Stimulated activated CD4-positive, alpha-beta T cell treated with anti-CD3 and anti-CD28 coated beads, Interleukin-2, amount 100 ng/mL, for 48 hours (primary cell): Measurements from ENCODE around the gene AMELX.

Experiments
- DNase-seq, 2 donors: peaks; one replicate each; pipeline ENCODE4 v3.0.0-alpha.2; 2020

Gene AMELX

DNA sequence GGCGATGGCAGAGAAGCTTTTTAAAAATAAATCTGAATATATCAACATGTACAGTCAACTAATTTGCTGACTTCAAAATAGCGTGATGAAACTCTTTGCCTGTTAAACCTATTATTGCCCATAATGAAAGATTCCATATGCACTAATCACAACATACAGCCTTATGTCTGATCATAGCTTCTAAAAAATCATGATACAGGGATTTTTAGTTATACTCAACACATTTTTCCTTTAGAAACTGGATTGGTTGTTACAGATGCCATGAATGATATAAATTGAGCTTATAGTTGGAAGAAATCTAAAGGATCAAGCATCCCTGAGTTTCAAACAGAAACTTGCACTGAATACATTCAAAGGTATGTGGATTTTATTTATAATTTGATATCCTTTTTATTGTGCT lies at the start of gene AMELX:
AMELX (plus strand) TSS at position 301 of the 400 bp plus-strand sequence. CDS start 1,376 bp downstream, outside the sequence.
- DNase-seq = no peak

DNA sequence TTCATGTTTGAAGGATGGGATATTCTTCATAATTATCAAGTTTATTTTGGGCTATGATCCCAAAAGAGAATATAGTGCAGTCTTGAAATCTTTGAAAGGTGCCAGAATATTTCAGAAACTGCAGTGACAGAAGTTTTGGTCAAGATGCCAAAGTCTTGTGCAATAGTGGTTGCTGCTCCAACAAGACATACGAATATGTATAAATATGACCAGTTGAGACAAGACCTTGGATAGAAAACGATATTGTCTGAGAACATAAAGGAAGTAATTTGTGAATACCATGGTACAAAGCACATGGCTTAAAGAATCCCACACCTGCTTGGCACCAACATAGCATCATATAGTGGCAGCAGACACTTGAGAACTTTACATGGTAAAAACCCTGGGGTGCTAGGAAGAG lies 48.6 kb upstream of the AMELX start:
- no peak for DNase-seq

DNA sequence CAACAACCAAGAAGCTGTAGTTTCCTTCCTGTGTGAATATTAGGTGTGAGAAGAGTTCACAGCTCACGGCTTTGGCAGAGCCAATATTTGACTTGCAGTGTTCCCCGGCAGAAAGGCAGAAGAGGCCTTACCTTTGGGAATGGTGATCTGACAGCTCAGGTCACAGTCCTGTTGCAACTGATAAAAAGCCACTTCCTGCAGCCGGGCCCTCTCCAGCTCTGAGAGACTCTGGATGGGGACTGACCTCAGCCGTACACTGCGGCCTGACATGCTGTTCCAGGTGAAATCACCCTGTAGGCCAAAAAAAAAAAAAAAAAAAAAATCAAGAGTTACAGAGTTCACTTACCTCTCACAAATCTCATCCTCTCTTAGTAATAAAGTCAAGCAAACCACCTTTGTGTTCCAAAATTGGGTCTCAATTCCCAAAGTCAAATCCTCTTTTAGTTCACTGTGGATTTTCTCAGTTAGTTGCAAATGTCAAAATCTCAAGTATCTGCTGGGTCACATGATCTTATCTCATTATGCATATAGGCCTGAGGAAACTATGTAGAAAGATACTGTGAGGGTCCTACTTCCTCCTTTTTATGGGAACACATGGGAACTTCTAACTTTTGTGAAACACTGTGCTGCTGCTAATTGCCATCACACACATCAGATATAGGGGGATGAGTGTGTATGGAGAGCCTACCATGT lies 38.6 kb upstream of the AMELX start:
- no peak for DNase-seq

DNA sequence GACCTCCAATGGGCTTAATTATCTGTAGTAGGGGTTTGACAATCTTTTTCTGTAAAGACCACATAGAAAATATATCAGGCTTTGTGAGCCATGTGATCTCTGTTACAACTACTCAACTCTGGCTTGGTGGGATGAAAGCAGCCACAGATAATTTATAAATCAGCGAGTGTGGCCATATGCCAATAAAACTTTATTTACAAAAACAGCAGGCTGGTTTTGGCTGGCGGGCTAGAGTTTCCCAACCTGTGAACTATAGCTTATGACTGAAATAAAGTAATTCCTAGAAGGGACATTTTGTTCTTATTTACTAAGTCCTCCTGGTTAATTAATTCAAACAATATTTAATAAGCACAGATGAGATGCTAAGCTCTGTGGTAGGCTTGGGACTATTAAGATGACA lies 35.9 kb upstream of the AMELX start:
- DNase-seq = no peak

DNA sequence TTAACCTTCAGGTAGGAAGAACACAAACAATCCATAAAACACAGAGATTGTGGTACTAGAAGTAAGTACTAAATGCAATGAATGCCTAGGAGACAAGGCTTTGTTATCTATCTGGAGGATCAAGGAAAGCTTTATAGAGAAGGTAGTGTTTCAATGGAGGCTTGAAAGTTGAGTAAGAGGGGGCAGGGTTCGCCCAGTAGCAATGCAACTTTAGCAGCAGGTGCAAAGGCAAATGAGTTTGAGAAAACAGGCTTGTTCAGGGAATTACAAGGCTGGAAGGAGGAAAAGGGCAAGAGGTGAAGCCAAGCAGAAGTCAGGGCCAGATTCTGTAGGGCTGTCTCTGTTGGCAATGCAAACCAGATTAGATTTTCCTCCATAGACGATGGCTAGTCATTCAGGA lies 35.5 kb upstream of the AMELX start:
- DNase-seq = no peak

DNA sequence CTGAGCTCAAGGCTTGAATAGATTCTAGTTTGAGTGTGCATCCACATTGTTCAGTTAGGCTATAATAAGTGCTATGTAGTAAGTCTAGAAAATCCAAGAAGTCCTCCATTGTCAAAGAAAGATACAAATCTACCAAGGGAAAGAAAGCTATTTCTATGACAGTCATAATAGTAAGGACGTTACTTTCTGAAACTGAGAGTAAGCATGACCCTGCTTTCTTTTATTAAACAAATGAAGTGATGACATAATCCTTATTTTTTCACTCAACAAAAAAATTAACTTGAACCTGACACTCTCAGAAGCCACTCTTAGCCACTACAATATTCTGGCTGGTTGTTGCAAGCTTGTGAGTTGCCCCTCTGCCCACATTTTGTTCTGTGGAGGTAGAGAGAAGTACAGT lies 33.8 kb upstream of the AMELX start:
- no peak for DNase-seq

DNA sequence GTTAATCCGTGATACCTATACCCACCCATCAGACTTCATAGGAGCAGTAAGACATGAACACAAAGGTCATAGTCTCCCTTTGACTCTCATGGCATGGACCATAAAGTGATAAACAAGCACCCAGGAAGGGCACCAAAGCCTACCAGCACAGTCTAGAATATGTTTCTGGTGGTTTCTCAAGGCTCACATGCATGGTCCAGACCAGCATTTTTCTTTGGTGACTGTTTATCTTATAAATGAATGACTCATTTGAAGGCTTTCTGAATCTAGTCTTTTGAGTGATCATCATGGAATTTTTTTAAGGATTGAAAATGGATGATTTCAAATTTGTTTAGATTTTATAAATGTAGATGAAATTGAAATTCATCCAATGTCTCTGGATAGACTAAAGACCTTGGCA lies 32.0 kb upstream of the AMELX start:
- DNase-seq = no peak

DNA sequence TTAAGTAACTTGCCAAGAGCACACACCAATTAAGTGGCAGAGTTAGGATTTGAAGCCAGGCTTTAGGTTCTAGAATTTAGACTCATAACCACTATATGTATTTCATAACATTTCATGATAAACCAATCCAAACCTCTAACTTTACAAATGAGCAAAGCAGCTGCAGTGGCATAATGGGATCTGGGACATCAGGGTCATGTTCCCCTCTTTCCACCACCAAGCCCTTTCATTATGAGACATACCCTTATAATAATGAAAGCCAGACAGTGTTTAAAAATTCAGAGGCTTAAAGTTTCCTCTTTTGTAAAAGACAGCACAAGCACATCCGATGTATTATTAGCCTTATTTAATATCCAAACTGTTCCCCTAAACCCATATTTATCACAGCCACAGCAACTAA lies 28.3 kb upstream of the AMELX start:
- no peak for DNase-seq

DNA sequence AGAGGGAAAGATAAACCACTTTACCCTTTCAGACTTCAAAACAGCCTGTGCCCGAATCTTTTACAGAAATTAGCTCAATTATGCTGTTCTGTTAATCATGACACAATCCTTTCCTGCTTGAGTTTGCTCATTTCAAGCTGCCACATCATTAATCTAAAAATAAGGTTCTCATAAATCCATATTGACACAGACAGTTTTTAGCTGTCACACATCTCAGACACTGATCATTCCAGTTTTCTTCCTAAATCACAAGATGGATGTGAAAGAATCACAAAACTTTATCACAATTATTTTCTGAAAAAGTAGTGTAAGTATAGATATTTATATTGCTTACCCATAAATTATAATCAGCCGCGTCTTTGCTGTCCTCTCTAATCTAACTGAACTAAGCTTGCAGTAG lies 27.9 kb upstream of the AMELX start:
- DNase-seq = no peak

DNA sequence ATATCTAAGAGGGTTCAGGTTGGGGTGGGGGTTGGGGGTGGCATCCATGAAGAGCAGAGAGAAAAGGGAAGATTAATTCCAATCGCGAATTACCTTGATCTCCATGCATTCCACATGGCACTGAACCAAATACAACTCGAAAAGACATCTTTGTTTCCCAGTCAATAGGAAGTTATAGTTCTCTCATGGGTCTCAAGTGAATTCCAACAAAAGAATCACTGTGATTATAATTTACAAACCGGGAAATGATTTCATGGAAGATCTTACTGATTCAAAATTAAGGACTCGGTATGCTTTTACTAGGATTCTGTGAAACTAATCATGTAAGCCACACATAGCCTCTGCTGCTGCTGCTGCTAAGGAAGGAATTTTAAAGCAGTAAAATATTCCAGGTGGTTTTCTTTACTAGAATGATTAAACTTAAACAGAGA lies 26.6 kb upstream of the AMELX start:
- no peak for DNase-seq

DNA sequence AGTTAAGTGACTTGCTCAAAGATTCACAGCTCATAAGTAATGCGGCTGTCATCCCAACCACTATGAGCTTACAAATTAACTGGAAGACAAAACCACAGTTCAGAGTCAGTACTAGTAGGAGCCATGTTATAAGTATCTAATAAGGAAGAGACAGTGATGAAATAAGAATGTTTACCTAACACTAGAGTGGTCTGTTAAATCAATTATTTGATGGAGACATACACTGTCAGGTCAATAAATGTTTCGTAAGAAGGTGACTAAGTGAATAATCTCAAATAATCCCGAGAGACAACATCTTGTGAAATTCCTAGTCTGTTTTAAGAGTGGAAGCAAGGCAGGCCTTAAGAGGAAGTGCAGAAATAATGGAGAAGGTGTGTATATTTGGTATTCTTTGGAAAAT lies 25.8 kb upstream of the AMELX start:
- DNase-seq = no peak

DNA sequence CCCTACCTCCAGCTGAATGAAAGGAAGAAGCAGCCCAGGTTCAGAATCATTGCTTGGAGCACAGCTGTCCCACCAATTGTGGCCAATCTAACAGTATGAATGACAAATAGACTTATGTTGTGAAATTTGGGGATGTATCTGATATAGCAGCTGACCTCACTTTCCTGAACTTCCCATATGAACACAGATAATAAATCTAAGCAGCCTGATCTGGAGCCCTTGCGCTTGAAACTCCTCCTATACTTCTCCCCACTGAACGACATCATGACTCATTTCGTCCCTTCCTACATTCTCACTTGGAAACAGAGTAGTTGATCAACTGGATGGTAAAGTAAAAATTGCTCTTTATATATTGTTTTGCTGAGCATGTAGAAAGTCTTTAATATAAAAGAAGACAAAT lies 24.2 kb upstream of the AMELX start:
- DNase-seq = no peak

DNA sequence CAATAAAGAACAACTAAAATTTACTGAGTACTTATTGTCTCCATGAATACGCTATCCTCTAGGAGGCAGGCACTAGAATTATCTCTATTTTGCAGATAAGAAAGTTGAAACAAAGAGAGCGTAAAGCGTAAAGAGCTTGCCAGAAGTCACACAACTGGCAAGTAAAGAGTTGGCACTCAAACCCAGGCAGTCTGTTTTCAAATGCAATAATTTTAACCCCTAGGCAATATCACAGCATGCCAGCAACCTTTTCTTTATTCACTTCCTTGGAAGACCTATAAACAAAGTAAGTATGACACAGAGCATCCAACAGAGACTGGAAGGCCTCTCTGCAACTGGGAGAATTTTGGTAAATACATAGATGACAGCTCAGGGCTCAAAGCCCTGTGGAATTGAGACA lies 23.2 kb upstream of the AMELX start:
- DNase-seq = no peak

DNA sequence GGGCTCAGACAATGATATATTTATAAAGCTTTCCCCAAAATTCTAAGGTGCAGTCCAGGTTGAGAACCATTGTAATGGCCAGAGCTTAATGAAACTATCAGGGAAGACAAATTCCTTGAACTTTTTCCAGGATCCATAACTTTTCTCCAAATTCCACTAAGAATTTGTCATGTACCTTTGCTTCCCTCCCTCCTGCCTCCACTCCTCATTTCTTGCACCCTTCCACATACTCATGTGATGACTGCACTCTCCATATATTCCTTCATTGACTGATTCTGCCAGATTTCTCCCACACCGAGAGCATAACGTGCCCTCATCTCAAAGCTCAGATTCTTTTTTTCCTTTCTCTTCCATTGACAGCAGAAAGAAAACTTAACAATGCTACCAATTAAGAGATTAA lies 20.9 kb upstream of the AMELX start:
- no peak for DNase-seq

DNA sequence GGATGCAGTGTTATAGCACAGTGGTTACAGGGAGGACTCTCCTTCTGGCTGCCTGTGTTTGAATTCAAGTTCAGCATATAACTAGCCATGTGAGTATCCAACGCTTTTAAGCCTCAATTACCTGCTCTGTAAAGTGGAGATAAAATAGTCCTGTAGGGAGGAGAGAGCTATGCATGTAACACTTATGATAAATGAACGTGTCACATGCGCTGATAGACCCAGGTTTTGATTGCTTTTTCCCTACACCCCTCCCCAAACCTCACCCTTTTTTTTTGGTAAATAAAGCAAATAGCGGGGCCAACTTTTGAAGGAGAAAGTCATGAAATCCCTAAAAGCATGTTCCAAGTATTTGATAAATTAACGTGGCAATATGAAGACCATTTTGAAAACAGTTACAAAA lies 20.4 kb upstream of the AMELX start:
- DNase-seq = no peak

DNA sequence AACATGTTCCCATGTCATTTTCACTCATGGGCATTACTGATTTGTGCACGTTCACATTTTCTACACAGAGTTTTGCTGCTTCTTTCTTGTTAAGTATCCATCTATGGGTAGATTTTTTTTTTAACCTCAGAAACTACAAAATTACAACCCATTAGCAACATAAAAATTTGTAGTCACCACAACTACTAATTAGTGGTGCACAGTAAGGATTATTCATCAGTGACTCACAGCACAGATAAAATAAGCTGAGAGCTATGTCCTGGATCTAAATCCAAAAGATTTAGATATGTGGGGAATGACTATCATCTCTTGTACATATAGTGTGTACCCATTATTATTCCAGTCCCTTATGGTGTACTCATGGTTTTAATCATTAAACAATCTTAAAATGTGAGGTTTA lies 19.7 kb upstream of the AMELX start:
- DNase-seq = no peak

DNA sequence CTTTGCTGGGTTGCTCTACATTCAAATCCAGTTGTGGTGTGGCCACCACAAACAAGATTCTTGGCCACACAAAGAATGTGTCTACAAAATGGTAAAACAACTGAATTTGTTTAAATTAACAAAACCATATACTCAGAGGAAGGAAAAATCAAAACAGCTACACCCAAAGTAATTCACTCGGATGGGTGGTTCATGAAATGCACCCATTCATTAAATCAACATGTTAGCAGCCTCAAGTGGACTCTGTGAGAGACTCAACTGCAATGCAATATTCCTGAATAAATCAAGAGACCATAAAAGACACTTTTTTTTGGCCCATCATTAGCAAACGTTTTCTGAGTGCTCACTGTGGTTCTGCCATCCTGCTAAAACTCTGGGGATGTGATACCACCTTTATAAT lies 11.2 kb upstream of the AMELX start:
- no peak for DNase-seq

DNA sequence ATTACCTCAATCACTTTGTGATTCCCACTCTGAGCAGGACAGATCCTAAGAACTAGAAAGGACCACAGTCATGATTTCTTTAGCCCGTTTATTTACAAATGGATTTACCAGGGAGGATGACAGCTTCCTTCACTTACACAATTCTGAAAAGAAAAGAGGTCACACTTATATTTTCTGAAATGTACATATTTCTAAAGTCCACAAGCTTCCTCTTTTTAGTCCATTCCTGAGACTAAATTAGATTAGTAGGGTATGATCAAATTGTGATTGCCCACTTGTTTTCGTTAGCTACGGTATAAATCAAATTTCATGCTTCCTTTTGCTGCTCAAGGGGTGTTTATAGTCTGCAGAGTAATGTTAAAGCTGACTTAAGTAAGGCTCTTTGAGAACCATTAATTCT lies 7.6 kb upstream of the AMELX start:
- no peak for DNase-seq

DNA sequence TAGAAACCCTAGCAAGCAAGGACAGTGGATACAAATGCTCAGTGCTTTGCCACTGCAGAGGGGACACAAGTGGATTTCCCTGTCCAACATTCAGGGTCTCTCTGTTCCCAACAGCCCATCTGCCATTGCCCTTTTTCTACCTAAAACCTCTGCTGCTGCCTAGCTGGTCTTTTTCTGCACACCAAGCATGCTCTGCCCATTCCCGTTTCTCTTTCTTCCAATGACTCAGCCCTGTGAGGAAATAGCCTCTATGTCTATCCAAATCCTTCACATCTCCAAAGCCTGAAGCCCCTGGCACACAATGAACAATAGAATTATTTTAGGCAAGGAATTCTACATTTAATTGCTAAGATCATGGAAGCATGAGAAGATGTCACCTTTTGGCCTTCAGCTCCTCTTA lies 5.7 kb upstream of the AMELX start:
- no peak for DNase-seq

DNA sequence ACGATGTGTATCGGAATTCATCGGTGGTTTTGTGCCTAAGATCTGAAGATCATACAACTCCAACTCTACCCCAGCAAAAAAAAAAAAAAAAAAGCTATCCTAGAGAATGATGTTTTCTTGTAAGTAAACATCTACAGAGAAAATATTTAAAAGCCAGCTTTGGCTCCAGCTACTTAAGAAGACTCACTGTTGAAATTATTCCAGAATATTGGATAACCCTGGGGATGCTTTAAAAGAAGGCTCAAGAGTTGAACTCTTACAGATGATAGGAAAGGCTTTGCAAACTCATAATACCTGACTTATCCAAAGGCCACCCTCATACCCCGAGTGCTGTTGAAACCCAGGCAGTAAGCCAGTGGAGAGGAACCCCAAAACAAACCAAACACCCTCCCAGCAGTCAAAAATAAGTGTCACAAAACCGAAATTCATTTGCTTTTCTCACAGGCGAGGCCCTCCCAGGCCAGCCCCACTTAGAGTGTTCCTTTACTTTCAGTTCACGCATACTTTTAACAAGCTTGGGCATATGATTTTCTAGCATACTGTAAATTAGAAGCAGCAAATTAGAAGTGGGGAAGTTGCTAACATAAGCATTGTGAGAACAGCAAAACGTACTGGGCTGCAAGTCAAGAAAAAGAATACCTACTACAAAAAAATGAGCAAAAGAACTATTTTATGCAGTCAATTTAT lies 2.7 kb upstream of the AMELX start:
- no peak for DNase-seq

DNA sequence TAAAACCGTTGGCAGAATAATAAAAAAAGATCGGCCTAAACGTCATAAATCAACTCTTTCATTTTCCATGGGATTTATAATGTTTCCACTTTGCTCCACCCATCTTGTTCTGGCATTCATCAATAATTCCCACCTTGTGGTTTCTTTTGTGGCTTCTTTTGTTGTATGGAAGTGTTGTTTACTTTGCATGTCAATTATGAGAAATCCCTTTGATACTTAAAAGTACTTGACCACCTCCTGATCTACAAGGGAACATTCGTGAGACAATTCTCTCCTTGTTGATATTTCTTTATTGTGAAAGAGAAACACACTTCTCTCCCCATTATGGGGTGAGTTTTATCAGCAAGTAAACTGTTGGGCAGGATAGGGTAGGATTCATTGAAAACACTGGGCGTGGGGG lies 2.8 kb downstream of the AMELX start:
- DNase-seq = no peak

DNA sequence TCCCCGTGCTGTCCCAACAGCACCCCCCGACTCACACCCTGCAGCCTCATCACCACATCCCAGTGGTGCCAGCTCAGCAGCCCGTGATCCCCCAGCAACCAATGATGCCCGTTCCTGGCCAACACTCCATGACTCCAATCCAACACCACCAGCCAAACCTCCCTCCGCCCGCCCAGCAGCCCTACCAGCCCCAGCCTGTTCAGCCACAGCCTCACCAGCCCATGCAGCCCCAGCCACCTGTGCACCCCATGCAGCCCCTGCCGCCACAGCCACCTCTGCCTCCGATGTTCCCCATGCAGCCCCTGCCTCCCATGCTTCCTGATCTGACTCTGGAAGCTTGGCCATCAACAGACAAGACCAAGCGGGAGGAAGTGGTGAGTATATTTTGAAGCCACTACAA lies 5.4 kb downstream of the AMELX start:
- no peak for DNase-seq

DNA sequence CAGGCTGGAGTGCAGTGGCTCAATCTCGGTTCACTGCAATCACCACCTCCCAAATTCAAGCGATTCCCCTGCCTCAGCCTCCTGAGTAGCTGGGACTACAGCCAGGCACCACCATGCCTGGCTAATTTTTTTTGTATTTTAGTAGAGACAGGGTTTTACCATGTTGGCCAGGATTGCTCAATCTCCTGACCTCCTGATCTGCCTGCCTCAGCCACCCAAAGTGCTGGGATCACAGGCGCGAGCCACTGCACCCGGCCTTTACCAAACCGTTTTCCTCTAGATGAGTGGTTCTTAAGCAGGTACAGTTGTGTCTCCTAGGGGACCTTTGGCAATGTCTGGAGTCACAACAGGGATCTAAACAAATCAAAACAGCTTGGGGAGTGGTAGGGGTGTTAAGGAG lies 11.6 kb downstream of the AMELX start:
- DNase-seq = no peak

DNA sequence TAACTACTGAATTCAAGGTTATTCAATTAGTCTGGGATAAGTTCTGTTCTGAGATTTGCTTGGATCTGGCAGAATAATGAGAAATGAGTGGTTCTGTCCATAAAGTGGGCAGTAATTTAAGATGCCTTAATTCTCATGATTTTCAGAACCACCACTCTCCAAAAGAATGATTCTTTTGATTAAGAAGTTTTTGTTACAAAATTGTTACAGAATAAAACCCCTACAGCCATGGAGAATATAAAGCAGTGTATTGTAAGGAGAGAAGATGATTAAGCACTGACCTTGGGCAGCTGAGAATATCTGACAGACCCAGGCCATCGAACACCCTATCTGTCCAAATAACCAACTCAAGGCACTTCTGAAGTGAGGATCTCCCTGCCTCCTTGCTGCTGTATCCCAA lies 12.4 kb downstream of the AMELX start:
- no peak for DNase-seq

DNA sequence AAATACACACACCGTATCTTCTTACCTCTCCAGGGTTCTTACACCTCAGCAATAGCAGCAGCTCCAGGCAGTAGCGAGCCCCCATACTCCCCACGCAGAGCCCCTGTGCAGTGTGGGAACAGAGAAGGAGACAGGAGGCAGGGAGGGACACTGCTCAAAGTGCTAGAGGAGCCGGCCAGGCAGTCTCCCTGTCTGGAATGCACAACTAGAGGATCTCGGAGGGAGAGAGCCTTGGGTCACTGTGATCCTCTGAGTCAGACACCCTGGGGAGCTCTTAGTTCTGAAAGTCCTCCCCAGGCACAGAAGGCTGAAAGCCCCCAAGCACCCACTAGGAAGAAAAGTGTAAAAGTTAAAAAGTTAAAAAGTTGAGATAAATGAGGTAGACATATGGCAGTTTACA lies 16.0 kb downstream of the AMELX start:
- DNase-seq = no peak
